RWPE2 (cell line): ENCODE measurements around the gene ME3.
"Not testable (repeated sequence)": the region's sequence is repeated elsewhere in the genome, so short reads cannot be mapped to it uniquely, and the experiment has no call there.

Experiments
- ATAC-seq: fragments of 200-7000 bp; cut with Tn5 transposase; 3 replicates; pipeline ENCODE4 v1.9.1; 2021; ENCODE audit warnings: low read depth
- DNase-seq: peaks from one replicate; pipeline ENCODE4 v3.0.0-alpha.2; 2020; ENCODE audit warnings: low spot score
- H3K27ac ChIP-seq: fragments of 450-650 bp; 2 replicates; pipeline ENCODE4 v1.5.1; 2017; ENCODE audit warnings: mild to moderate bottlenecking; ENCODE audit not compliant: poor library complexity, severe bottlenecking
- H3K27me3 ChIP-seq: fragments of 250-450 bp; sonication (Bioruptor Pico); 2 replicates; pipeline ENCODE4 v1.5.1; 2021; ENCODE audit warnings: mild to moderate bottlenecking, moderate library complexity; ENCODE audit not compliant: insufficient read depth, poor library complexity, severe bottlenecking
- H3K36me3 ChIP-seq: fragments of 250-450 bp; sonication (Bioruptor Pico); 2 replicates; pipeline ENCODE4 v1.5.1; 2020; ENCODE audit warnings: low read depth, mild to moderate bottlenecking, moderate library complexity
- H3K4me1 ChIP-seq: fragments of 250-450 bp; sonication (Bioruptor Pico); 2 replicates; pipeline ENCODE4 v1.5.1; 2021; ENCODE audit warnings: mild to moderate bottlenecking, moderate library complexity; ENCODE audit not compliant: insufficient read depth, poor library complexity, severe bottlenecking
- H3K4me3 ChIP-seq: fragments of 250-450 bp; sonication (Bioruptor Pico); 2 replicates; pipeline ENCODE4 v1.5.1; 2021; ENCODE audit warnings: mild to moderate bottlenecking, moderate library complexity; ENCODE audit not compliant: severe bottlenecking
- H3K9me3 ChIP-seq: fragments of 250-450 bp; sonication (Bioruptor Pico); 2 replicates; pipeline ENCODE4 v1.5.1; 2021; ENCODE audit warnings: mild to moderate bottlenecking, moderate library complexity; ENCODE audit not compliant: severe bottlenecking
- TF ChIP-seq, protein P1 (sequence below): fragments of 450-650 bp; IDR thresholded peaks from one replicate; pipeline ENCODE4 v1.5.1; 2017; ENCODE audit warnings: mild to moderate bottlenecking, moderate library complexity; ENCODE audit not compliant: poor library complexity, severe bottlenecking

The ME3 gene

DNA sequence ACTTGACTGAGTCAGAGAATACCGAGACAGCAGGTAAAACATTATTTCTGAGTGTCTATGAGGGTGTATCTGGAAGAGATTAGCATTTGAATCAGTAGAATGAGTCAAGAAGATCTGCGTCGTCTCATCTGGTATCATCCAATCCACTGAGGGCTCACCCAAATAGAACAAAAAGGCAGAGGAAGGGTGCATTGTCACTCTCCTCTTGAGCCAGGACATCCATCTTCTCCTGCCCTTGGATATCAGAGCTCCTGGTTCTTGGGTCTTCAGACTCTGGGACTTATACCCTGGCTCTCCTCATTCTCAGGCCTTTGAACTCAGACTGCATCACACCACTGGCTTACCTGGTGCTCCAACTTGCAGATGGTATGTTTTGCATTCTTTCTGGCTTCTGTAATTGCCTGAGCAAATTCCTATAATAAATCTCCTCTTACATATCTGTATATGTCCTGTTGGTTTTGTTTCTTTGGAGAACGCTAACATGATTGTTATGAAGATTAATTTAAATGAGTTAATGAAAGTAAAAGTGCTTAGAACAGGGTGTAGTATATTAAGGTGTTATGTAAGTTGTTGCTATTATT lies 49.3 kb downstream of the ME3 start:
- ATAC-seq = peak; percentile 93
- Histone ChIP-seq H3K36me3 (no peaks in the 10 kb centered on the region), H3K27ac (peak overlapping the region; percentile 89), H3K9me3 (no peaks in the 10 kb centered on the region), H3K4me3 (no peak overlapping the region), H3K27me3 (no peaks in the 10 kb centered on the region), H3K4me1 (peaks cover 23% of the 10 kb centered on the region)
- TF ChIP-seq, protein P1, sequence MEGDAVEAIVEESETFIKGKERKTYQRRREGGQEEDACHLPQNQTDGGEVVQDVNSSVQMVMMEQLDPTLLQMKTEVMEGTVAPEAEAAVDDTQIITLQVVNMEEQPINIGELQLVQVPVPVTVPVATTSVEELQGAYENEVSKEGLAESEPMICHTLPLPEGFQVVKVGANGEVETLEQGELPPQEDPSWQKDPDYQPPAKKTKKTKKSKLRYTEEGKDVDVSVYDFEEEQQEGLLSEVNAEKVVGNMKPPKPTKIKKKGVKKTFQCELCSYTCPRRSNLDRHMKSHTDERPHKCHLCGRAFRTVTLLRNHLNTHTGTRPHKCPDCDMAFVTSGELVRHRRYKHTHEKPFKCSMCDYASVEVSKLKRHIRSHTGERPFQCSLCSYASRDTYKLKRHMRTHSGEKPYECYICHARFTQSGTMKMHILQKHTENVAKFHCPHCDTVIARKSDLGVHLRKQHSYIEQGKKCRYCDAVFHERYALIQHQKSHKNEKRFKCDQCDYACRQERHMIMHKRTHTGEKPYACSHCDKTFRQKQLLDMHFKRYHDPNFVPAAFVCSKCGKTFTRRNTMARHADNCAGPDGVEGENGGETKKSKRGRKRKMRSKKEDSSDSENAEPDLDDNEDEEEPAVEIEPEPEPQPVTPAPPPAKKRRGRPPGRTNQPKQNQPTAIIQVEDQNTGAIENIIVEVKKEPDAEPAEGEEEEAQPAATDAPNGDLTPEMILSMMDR = no peak
- DNase-seq = no peak

DNA sequence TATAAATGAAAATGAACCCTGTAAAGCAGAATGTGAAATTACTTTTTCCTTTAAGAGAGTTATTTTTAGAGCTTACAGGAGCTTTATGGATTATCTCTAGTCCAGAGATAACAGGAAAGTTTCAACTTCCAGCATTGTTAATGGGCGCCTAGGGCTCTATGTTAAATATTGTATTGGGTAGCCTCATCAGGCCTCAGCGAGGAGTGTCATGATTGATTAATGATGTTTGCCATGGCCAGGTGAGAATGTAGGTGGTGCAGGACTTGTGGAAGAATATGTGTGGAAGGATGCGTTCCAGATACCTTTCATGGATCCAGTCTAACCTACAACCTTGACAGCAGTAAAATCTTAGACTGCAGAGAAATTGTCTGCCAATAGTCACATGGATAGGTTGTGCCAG lies 50.6 kb downstream of the ME3 start:
- Histone ChIP-seq H3K27ac (peak overlapping the region; percentile 89), H3K27me3 (no peaks in the 10 kb centered on the region), H3K9me3 (no peaks in the 10 kb centered on the region), H3K4me1 (peaks cover 23% of the 10 kb centered on the region), H3K36me3 (no peaks in the 10 kb centered on the region), H3K4me3 (no peak overlapping the region)
- TF ChIP-seq, protein P1 = no peak
- ATAC-seq (no peak), DNase-seq (no peak)

DNA sequence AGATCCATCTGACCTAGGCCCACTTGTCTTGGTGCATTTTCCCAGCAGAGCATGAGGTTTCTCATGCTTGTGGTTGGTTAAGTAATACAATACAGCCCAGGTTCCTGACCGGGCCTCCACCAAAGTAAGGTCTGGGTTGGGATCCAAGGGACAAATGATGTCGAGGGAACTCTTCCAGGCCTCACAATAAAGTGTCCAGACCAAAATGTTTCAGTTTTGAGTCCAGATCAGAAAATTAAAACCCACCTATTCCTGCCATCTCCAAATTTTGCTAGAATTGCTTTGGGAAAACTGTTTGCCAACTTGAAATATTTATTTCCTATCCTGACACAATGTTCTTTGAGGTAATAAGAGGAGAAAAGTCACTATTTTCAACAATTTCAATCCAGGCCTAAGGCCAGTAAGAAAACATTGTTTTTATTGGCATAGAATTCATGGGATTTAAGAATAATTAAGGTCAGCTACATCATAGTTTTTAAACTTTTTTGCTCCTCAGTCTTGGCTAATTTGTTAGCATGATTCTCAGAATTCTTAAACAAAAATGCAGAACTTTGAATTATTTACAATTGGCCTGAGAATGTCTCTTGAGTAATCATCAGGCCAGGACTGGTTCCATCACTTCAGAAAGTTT lies 51.4 kb downstream of the ME3 start:
- peaks cover 23% of the 10 kb centered on the region for H3K4me1 ChIP-seq
- H3K36me3 ChIP-seq = no peaks in the 10 kb centered on the region
- H3K27ac ChIP-seq = peak overlapping the region; percentile 89
- peaks cover 2% of the 10 kb centered on the region for H3K9me3 ChIP-seq
- TF ChIP-seq, protein P1 = no peak
- H3K27me3 ChIP-seq = no peaks in the 10 kb centered on the region
- H3K4me3 ChIP-seq = no peak overlapping the region
- DNase-seq (no peak), ATAC-seq (no peak)

DNA sequence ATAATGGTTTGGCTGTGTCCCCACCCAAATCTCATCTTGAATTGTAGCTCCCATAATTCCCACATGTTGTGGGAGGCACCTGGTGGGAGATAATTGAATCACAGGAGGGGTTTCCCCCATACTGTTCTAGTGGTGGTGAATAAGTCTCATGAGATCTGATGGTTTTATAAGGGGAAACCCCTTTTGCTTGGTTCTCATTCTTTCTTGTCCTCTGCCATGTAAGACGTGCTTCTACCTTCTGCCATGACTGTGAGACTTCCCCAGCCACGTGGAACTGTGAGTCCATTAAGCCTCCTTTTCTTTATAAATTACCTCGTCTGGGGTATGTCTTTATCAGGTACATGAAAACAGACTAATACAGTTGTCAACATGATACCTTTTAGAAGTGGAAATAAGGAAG lies 53.0 kb downstream of the ME3 start:
- H3K27me3 ChIP-seq, DNase-seq, H3K9me3 ChIP-seq, ATAC-seq, H3K36me3 ChIP-seq, H3K4me3 ChIP-seq, H3K27ac ChIP-seq: not testable (repeated sequence)
- H3K4me1 ChIP-seq = peaks cover 20% of the 10 kb centered on the region

DNA sequence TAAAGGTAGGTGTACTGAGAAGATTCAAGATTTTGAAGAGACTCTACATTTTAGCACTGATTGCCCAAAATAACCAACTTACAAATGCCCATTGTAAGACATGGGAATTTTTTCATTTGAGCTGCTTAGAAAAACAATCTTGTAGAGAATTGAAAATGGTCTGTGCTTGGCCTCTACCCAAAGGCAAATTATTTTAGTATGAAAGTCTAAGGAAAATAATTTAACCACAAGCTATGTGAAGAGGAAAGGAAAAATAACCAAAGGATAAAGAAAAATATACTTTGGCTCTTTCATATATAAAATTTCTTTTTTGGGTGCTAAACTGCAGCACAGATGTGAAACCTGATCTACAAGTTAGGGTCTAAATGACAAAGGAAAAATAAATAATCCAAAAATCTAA lies 54.9 kb downstream of the ME3 start:
- no peak for DNase-seq
- no peak overlapping the region for H3K27ac ChIP-seq

More for the DNA sequence above, 54.9 kb downstream of the ME3 start:
- H3K4me3 ChIP-seq = no peak overlapping the region
- H3K9me3 ChIP-seq = peaks cover 2% of the 10 kb centered on the region
- no peak for ATAC-seq
- H3K36me3 ChIP-seq = no peaks in the 10 kb centered on the region
- peaks cover 5% of the 10 kb centered on the region for H3K4me1 ChIP-seq
- no peaks in the 10 kb centered on the region for H3K27me3 ChIP-seq
- TF ChIP-seq, protein P1 = no peak
